HepG2 (cell line): Measurements from ENCODE around the gene RBCK1. TPM values are rescaled to one million over a fixed set of nuclear protein-coding genes. Genes with fewer than 3 reads are reported as not detected.

Source experiments
- ARID5B ChIP-seq: IDR thresholded peaks from 2 replicates; pipeline ENCODE4 v1.4.0; 2020; ENCODE audit warnings: mild to moderate bottlenecking, missing genetic modification reagents
- CBX5 ChIP-seq: sonication (generic); formaldehyde crosslinking; IDR thresholded peaks from 2 replicates; pipeline ENCODE4 v1.4.0; 2020; ENCODE audit warnings: missing genetic modification reagents, borderline replicate concordance
- HDAC1 ChIP-seq: sonication (generic); formaldehyde crosslinking; IDR thresholded peaks from 2 replicates; pipeline ENCODE4 v1.5.1; 2020; ENCODE audit warnings: mild to moderate bottlenecking, missing genetic modification reagents
- MEIS2 ChIP-seq: sonication (generic); formaldehyde crosslinking; IDR thresholded peaks from 2 replicates; pipeline ENCODE4 v1.9.0; 2021; ENCODE audit warnings: mild to moderate bottlenecking, missing genetic modification reagents
- MTF1 ChIP-seq: sonication (generic); formaldehyde crosslinking; IDR thresholded peaks from 2 replicates; pipeline ENCODE4 v1.5.0; 2020; ENCODE audit warnings: missing genetic modification reagents
- NCOR1 ChIP-seq: fragments of 200-600 bp; sonication (generic); IDR thresholded peaks from 2 replicates; pipeline ENCODE4 v1.7.0; 2017; ENCODE audit warnings: antibody characterized with exemption, low read length, borderline replicate concordance
- THAP11 ChIP-seq: IDR thresholded peaks from 2 replicates; pipeline ENCODE4 v1.6.1; 2016; ENCODE audit warnings: missing biosample characterization, missing genetic modification reagents
- ZMYM4 ChIP-seq: sonication (generic); formaldehyde crosslinking; IDR thresholded peaks from 2 replicates; pipeline ENCODE4 v1.8.1; 2023; ENCODE audit warnings: mild to moderate bottlenecking, missing genetic modification reagents
- ZNF33A ChIP-seq: sonication (generic); formaldehyde crosslinking; IDR thresholded peaks from 2 replicates; pipeline ENCODE4 v1.5.1; 2020; ENCODE audit warnings: missing genetic modification reagents, mild to moderate bottlenecking, moderate library complexity, borderline replicate concordance
- ZNF431 ChIP-seq: sonication (generic); formaldehyde crosslinking; IDR thresholded peaks from 2 replicates; pipeline ENCODE4 v1.9.0; 2022; ENCODE audit warnings: missing genetic modification reagents, low read depth, mild to moderate bottlenecking, borderline replicate concordance
- ZNF570 ChIP-seq: sonication (generic); formaldehyde crosslinking; IDR thresholded peaks from 2 replicates; pipeline ENCODE4 v1.4.0; 2020; ENCODE audit warnings: mild to moderate bottlenecking, missing genetic modification reagents, borderline replicate concordance
- ZNF616 ChIP-seq: sonication (generic); formaldehyde crosslinking; IDR thresholded peaks from 2 replicates; pipeline ENCODE4 v1.5.0; 2020; ENCODE audit warnings: low read depth, mild to moderate bottlenecking, missing genetic modification reagents
- polyA plus RNA-seq, 8 experiments: library from polyadenylated mRNA; depleted of rRNA in 3 of 8; stranded (reverse) in 7 of 8; unstranded in 1 of 8; fragments of >200 nt; fragmentation: Illumina TruSeq in 4 of 8; extraction: Trizol in 4 of 8; gene quantifications; 2 replicates each; pipeline versions ENCODE4 v1.2.1 to v1.2.3, GENCODE V29; 2011 to 2016; ENCODE audit warnings: low read depth in 4 of 8, missing spikeins in 1 of 8, mixed read lengths in 1 of 8; ENCODE audit not compliant: insufficient read depth in 1 of 8
- total RNA-seq, 5 experiments: library from RNA; depleted of rRNA; stranded (reverse); fragments of >200 nt; fragmentation: Illumina TruSeq; extraction: Trizol; gene quantifications; 2 replicates each; pipeline ENCODE4 v1.2.3, GENCODE V29; 2016; ENCODE audit warnings: low read depth in 1 of 5

The RBCK1 gene
- total and polyA plus RNA-seq, 2 of the 13 experiments (the other 11 are each of a cell fraction or from before 2014, with no cell fraction given) = 149 to 215 TPM

GRCh38 chr20:364905-365794 is 42.9 kb upstream of the RBCK1 start (continued):
- TF ChIP-seq MEIS2 (CRISPR knock-in tag) (no peak), NCOR1 (no peak), ZNF431 (no peak), ZNF33A (no peak), THAP11 (CRISPR knock-in tag) (no peak), MTF1 (CRISPR knock-in tag) (no peak), ZNF570 (CRISPR knock-in tag) (no peak), ZMYM4 (CRISPR knock-in tag) (no peak), ARID5B (CRISPR knock-in tag) (0 out of 2 replicates have a peak, but pooled peaks have one; percentile 6), CBX5 (CRISPR knock-in tag) (peak; percentile 37; the same call in 1 of the 2 replicates), HDAC1 (CRISPR knock-in tag) (peak; percentile 35; the same call in 1 of the 2 replicates), ZNF616 (0 out of 2 replicates have a peak, but pooled peaks have one; percentile 32)
- TF ChIP-seq, all 625 proteins: peak for 47
